A673 (cell line): ENCODE data around the gene LSM6.

Experiments used
- CTCF ChIP-seq: fragments of 300-800, 200-600 bp; sonication (generic); conservative IDR thresholded peaks from 2 replicates; pipeline ENCODE4 v1.5.1; 2017; ENCODE audit warnings: low read depth, mild to moderate bottlenecking, antibody characterized with exemption, low read length, moderate library complexity, mixed read lengths
- EZH2 ChIP-seq: fragments of 200-600 bp; sonication (generic); IDR thresholded peaks from 2 replicates; pipeline ENCODE4 v1.6.1; 2017; ENCODE audit warnings: borderline replicate concordance, low read depth, mild to moderate bottlenecking, mixed read lengths, antibody characterized with exemption, low read length; ENCODE audit not compliant: poor library complexity, severe bottlenecking

- TF ChIP-seq CTCF (no peak), EZH2 (no peak)
Measured at GRCh38 chr4:146165221-146165620, 10.3 kb upstream of the LSM6 start.
